ENCODE data around the gene TRIM66. TPM values are rescaled to one million over a fixed set of nuclear protein-coding genes. Genes with fewer than 3 reads are reported as not detected.
A peak's percentile ranks its signal among the peaks of the same experiment; 100 is the strongest.

Gene TRIM66
- total RNA-seq, 2 donors from 2014 or later: 2.8 to 10.5 TPM

- no peak for DNase-seq (ENCODE audit: low spot score)
- H3K36me3 ChIP-seq: no peaks in the 10 kb centered on the region
- H3K9me3 ChIP-seq: no peaks in the 10 kb centered on the region
- no peaks in the 10 kb centered on the region for H3K4me1 ChIP-seq (replicated peaks)
- H3K27ac ChIP-seq: no peak overlapping the region
- H3K27me3 ChIP-seq (replicated peaks; ENCODE audit: insufficient read depth): no peaks in the 10 kb centered on the region
- 80% methylated on average over 5 of the region's 5 CpGs for WGBS
- intact Hi-C loops (cut with DNase I): no loop called here
- no peak overlapping the region for H3K4me3 ChIP-seq
- TF ChIP-seq POLR2AphosphoS5 (IDR thresholded peaks at IDR 0.05) (no peak), POLR2A (IDR thresholded peaks at IDR 0.05) (no peak)
- TF ChIP-seq, protein P1, sequence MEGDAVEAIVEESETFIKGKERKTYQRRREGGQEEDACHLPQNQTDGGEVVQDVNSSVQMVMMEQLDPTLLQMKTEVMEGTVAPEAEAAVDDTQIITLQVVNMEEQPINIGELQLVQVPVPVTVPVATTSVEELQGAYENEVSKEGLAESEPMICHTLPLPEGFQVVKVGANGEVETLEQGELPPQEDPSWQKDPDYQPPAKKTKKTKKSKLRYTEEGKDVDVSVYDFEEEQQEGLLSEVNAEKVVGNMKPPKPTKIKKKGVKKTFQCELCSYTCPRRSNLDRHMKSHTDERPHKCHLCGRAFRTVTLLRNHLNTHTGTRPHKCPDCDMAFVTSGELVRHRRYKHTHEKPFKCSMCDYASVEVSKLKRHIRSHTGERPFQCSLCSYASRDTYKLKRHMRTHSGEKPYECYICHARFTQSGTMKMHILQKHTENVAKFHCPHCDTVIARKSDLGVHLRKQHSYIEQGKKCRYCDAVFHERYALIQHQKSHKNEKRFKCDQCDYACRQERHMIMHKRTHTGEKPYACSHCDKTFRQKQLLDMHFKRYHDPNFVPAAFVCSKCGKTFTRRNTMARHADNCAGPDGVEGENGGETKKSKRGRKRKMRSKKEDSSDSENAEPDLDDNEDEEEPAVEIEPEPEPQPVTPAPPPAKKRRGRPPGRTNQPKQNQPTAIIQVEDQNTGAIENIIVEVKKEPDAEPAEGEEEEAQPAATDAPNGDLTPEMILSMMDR (IDR thresholded peaks at IDR 0.05): no peak
Measured at GRCh38 chr11:8612522-8612921, 69.9 kb downstream of the TRIM66 start.

DNA sequence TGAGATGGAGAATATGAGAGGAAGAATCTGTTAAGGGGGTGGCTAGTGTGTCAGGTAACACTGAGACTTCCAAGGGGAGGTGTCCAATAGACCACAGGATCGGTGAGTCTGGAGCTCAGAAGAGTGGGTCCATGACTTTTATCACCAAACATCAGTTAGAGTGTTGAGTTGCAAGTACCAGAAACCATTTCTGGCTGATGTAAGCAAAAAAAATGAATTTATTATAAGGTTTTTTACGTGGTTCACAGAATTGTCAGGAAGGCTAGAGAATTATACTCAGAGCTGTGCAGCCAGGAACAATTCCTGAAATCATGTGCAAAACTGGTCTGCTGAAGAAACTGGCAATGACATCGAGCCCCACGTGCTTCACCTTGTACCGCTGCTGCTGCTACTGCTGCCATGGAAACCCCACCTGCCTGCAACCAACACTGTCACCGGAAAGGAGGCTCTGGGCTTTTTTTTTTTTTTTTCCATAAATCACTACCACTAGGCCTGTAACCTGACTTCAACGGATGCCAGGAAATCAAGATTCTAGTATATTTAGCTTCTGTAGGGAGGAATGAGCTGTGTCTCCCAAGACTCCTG is 71.8 kb downstream of the TRIM66 start:
- 26% methylated on average over 7 of the region's 7 CpGs for WGBS
- Histone ChIP-seq H3K27ac (no peak overlapping the region), H3K27me3 (replicated peaks; ENCODE audit: insufficient read depth) (no peaks in the 10 kb centered on the region), H3K4me3 (no peak overlapping the region), H3K36me3 (no peaks in the 10 kb centered on the region), H3K9me3 (no peaks in the 10 kb centered on the region), H3K4me1 (replicated peaks) (no peaks in the 10 kb centered on the region)
- intact Hi-C loops (cut with DNase I): no loop called here
- no peak for TF ChIP-seq POLR2A (IDR thresholded peaks at IDR 0.05)
- DNase-seq (ENCODE audit: low spot score): no peak

DNA sequence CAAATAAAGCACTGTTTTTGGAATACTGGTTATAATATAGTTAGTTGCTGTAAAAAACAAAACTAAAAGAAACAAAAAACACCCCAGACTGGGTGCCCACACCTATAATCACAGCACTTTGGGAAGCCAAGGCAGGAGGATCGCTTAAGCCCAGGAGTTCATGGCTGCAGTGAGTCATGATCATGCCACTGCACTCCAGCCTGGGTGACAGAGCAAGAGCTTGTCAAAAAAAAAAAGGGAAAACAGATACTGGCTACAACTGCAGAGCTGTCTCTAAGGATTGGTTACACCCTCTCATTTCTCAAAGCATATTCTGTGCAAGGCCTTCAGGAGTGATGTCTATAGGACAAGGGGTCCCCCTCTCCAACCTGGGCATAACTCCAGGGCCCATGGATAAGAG is 73.8 kb downstream of the TRIM66 start:
- no peak for DNase-seq (ENCODE audit: low spot score)
- H3K36me3 ChIP-seq: no peaks in the 10 kb centered on the region
- WGBS: 85% methylated on average over 1 of the region's 1 CpG
- no peak overlapping the region for H3K4me3 ChIP-seq
- no peaks in the 10 kb centered on the region for H3K9me3 ChIP-seq
- no peaks in the 10 kb centered on the region for H3K4me1 ChIP-seq (replicated peaks)
- H3K27ac ChIP-seq: no peak overlapping the region
- intact Hi-C loops (cut with DNase I): no loop called here
- no peaks in the 10 kb centered on the region for H3K27me3 ChIP-seq (replicated peaks; ENCODE audit: insufficient read depth)
- no peak for TF ChIP-seq POLR2AphosphoS5 (IDR thresholded peaks at IDR 0.05)
- TF ChIP-seq, protein P1 (IDR thresholded peaks at IDR 0.05): no peak
- TF ChIP-seq POLR2A (IDR thresholded peaks at IDR 0.05): no peak

- TF ChIP-seq POLR2A (IDR thresholded peaks at IDR 0.05) (no peak), POLR2AphosphoS5 (IDR thresholded peaks at IDR 0.05) (no peak)
- TF ChIP-seq, protein P1 (IDR thresholded peaks at IDR 0.05): no peak
- Histone ChIP-seq H3K4me3 (no peak overlapping the region), H3K27ac (no peak overlapping the region), H3K4me1 (replicated peaks) (no peaks in the 10 kb centered on the region), H3K9me3 (no peaks in the 10 kb centered on the region), H3K36me3 (no peaks in the 10 kb centered on the region), H3K27me3 (replicated peaks; ENCODE audit: insufficient read depth) (no peaks in the 10 kb centered on the region)
- no peak for DNase-seq (ENCODE audit: low spot score)
- WGBS: 82% methylated on average over 1 of the region's 1 CpG
- intact Hi-C loops (cut with DNase I): no loop called here
Measured at GRCh38 chr11:8605971-8606563, 76.4 kb downstream of the TRIM66 start.

GRCh38 chr11:8604078-8604723 is 78.3 kb downstream of the TRIM66 start:
- TF ChIP-seq, protein P1 (IDR thresholded peaks at IDR 0.05): peak in 2 of 4 experiments; percentile 14 to 41
- no peak for TF ChIP-seq POLR2AphosphoS5 (IDR thresholded peaks at IDR 0.05)
- no peak for TF ChIP-seq POLR2A (IDR thresholded peaks at IDR 0.05)
- no peaks in the 10 kb centered on the region for H3K27me3 ChIP-seq (replicated peaks; ENCODE audit: insufficient read depth)
- no peaks in the 10 kb centered on the region for H3K9me3 ChIP-seq
- intact Hi-C loops (cut with DNase I): no loop called here
- H3K27ac ChIP-seq: no peak overlapping the region
- no peaks in the 10 kb centered on the region for H3K4me1 ChIP-seq (replicated peaks)
- H3K36me3 ChIP-seq: no peaks in the 10 kb centered on the region
- no peak for DNase-seq (ENCODE audit: low spot score)
- H3K4me3 ChIP-seq: no peak overlapping the region
- WGBS: 23% methylated on average over 9 of the region's 9 CpGs
